HUES64 (cell line): ENCODE measurements around the gene RHOJ.

Experiments used
- H3K27ac ChIP-seq: 2 replicates; pipeline ENCODE4 v1.7.0; 2013; ENCODE audit warnings: low read depth, low read length, inconsistent platforms
- H3K27me3 ChIP-seq: 2 replicates; pipeline ENCODE4 v1.6.1; 2013; ENCODE audit warnings: mild to moderate bottlenecking, low read length; ENCODE audit not compliant: insufficient read depth
- H3K36me3 ChIP-seq: 2 replicates; pipeline ENCODE4 v1.6.1; 2013; ENCODE audit warnings: mild to moderate bottlenecking, low read length; ENCODE audit not compliant: insufficient read depth
- H3K4me1 ChIP-seq: 2 replicates; pipeline ENCODE4 v1.6.1; 2013; ENCODE audit warnings: mild to moderate bottlenecking, low read length, moderate library complexity; ENCODE audit not compliant: insufficient read depth
- H3K4me3 ChIP-seq: 2 replicates; pipeline ENCODE4 v1.5.1; 2013; ENCODE audit warnings: mild to moderate bottlenecking, low read length, moderate library complexity
- H3K9ac ChIP-seq: 2 replicates; pipeline ENCODE4 v1.6.1; 2013; ENCODE audit warnings: mild to moderate bottlenecking, low read depth, low read length
- H3K9me3 ChIP-seq: 2 replicates; pipeline ENCODE4 v1.6.1; 2013; ENCODE audit warnings: low read depth, low read length; ENCODE audit not compliant: insufficient read depth
- WGBS: fragments of 150-250, 120-280 bp; methylation state at CpG from one replicate; pipeline ENCODE4 v1.1.7; 2013; ENCODE audit warnings: missing lambda C conversion rate; 5-methylcytosine and 5-hydroxymethylcytosine counted together

RHOJ gene

DNA sequence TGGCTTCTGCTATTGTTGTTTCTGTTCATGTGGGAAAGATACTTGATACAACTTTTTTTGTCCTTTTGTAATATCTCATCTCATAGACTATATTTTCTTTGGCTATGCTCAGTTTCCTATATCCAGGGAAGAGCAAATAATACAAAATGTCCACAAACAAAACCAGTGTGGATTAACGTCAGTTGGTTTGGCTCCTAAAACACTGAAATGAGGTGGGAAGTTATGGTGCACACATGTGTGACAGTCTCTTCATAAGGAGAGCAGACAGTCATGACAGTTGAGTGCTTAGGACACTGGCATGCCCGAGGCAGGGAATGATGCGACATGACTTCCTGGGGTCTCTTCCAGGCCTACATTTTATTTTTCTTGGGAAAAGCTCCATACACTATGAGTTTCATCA, 27.5 kb downstream of the RHOJ start:
- H3K9ac ChIP-seq: no peak overlapping the region
- no peak overlapping the region for H3K27ac ChIP-seq
- H3K36me3 ChIP-seq: no peaks in the 10 kb centered on the region
- H3K4me3 ChIP-seq: no peak overlapping the region
- H3K27me3 ChIP-seq: no peaks in the 10 kb centered on the region
- 91% methylated on average over 3 of the region's 3 CpGs for WGBS
- no peaks in the 10 kb centered on the region for H3K4me1 ChIP-seq
- no peaks in the 10 kb centered on the region for H3K9me3 ChIP-seq

- H3K4me3 ChIP-seq: no peak overlapping the region
- no peaks in the 10 kb centered on the region for H3K4me1 ChIP-seq
- no peaks in the 10 kb centered on the region for H3K36me3 ChIP-seq
- no peaks in the 10 kb centered on the region for H3K27me3 ChIP-seq
- H3K9me3 ChIP-seq: no peaks in the 10 kb centered on the region
- H3K27ac ChIP-seq: no peak overlapping the region
- 91% methylated on average over 7 of the region's 7 CpGs for WGBS
- H3K9ac ChIP-seq: no peak overlapping the region
Measured at GRCh38 chr14:63237791-63238190, 33.5 kb downstream of the RHOJ start.

- H3K36me3 ChIP-seq: no peaks in the 10 kb centered on the region
- H3K4me1 ChIP-seq: no peaks in the 10 kb centered on the region
- H3K9ac ChIP-seq: no peak overlapping the region
- WGBS: 97% methylated on average over 2 of the region's 2 CpGs
- no peak overlapping the region for H3K27ac ChIP-seq
- no peaks in the 10 kb centered on the region for H3K27me3 ChIP-seq
- H3K9me3 ChIP-seq: no peaks in the 10 kb centered on the region
- H3K4me3 ChIP-seq: no peak overlapping the region
Measured at GRCh38 chr14:63240221-63240620, 36.0 kb downstream of the RHOJ start.

- Histone ChIP-seq H3K36me3 (no peaks in the 10 kb centered on the region), H3K9me3 (no peaks in the 10 kb centered on the region), H3K4me1 (no peaks in the 10 kb centered on the region), H3K4me3 (no peak overlapping the region), H3K27ac (no peak overlapping the region), H3K9ac (no peak overlapping the region), H3K27me3 (no peaks in the 10 kb centered on the region)
- WGBS: 95% methylated on average over 4 of the region's 4 CpGs
Measured at GRCh38 chr14:63241096-63241495, 36.9 kb downstream of the RHOJ start.

DNA sequence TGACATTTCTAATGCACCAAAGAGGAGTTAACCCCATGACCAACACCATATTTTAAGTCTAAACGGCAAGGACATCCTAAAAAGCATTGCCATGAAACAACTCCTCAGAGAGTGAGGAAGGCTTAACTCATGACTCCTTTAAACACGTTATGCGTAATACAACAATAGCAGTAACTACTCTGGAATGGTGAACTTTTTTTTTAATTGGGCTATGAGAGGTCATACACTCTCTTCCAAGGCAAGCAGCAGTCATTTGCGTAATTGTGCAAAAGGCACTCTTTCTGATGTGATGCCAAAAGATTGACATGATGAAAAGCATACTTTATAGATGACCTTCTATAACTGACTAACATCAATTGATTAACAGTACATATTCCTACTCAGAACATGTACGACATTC, 39.4 kb downstream of the RHOJ start:
- Histone ChIP-seq H3K9me3 (no peaks in the 10 kb centered on the region), H3K4me1 (no peaks in the 10 kb centered on the region), H3K4me3 (no peak overlapping the region), H3K27me3 (no peaks in the 10 kb centered on the region), H3K27ac (no peak overlapping the region), H3K9ac (no peak overlapping the region), H3K36me3 (no peaks in the 10 kb centered on the region)
- WGBS: 84% methylated on average over 5 of the region's 5 CpGs

- H3K27ac ChIP-seq: no peak overlapping the region
- WGBS: 90% methylated on average over 1 of the region's 1 CpG
- no peak overlapping the region for H3K9ac ChIP-seq
- no peak overlapping the region for H3K4me3 ChIP-seq
- no peaks in the 10 kb centered on the region for H3K36me3 ChIP-seq
- H3K4me1 ChIP-seq: no peaks in the 10 kb centered on the region
- no peaks in the 10 kb centered on the region for H3K27me3 ChIP-seq
- no peaks in the 10 kb centered on the region for H3K9me3 ChIP-seq
Measured at GRCh38 chr14:63245893-63246292, 41.6 kb downstream of the RHOJ start.

GRCh38 chr14:63248211-63248610, 44.0 kb downstream of the RHOJ start:
- no CpG with 5 or more reads among the region's 1 CpG for WGBS
- Histone ChIP-seq H3K9ac (no peak overlapping the region), H3K27me3 (no peaks in the 10 kb centered on the region), H3K27ac (no peak overlapping the region), H3K4me3 (no peak overlapping the region), H3K9me3 (no peaks in the 10 kb centered on the region), H3K36me3 (no peaks in the 10 kb centered on the region), H3K4me1 (no peaks in the 10 kb centered on the region)

GRCh38 chr14:63249092-63249491, 44.8 kb downstream of the RHOJ start:
- H3K36me3 ChIP-seq: no peaks in the 10 kb centered on the region
- H3K4me3 ChIP-seq: no peak overlapping the region
- H3K9ac ChIP-seq: no peak overlapping the region
- H3K27me3 ChIP-seq: no peaks in the 10 kb centered on the region
- H3K4me1 ChIP-seq: no peaks in the 10 kb centered on the region
- no peak overlapping the region for H3K27ac ChIP-seq
- H3K9me3 ChIP-seq: no peaks in the 10 kb centered on the region
- WGBS: 97% methylated on average over 2 of the region's 2 CpGs

- whole genome bisulfite sequencing: 86% methylated on average over 4 of the region's 4 CpGs
- Histone ChIP-seq H3K27ac (no peak overlapping the region), H3K4me3 (no peak overlapping the region), H3K9ac (no peak overlapping the region), H3K27me3 (no peaks in the 10 kb centered on the region), H3K4me1 (no peaks in the 10 kb centered on the region), H3K9me3 (no peaks in the 10 kb centered on the region), H3K36me3 (no peaks in the 10 kb centered on the region)
Measured at GRCh38 chr14:63257299-63257698, 53.1 kb downstream of the RHOJ start.

DNA sequence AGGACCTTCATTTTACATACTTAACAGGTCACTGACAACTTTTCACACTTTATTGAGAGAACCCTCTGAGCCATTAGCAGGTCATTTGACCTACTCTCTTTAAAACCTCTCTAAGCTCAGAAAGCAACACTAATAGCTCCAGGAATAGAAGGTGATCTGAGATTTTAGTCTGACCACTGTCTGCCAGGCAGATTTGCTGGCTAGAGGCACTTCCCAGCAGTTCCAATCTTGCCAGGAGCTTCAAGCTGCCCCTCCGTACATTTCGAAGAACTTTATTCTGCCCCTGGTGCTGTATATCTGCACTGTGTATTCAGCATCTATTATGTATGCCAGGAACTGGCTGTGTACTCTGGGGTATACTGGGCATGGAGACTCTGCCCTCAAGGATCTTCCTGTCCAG, 58.2 kb downstream of the RHOJ start:
- peaks cover 15% of the 10 kb centered on the region for H3K9me3 ChIP-seq
- H3K4me3 ChIP-seq: no peak overlapping the region
- WGBS: 89% methylated on average over 2 of the region's 2 CpGs

DNA sequence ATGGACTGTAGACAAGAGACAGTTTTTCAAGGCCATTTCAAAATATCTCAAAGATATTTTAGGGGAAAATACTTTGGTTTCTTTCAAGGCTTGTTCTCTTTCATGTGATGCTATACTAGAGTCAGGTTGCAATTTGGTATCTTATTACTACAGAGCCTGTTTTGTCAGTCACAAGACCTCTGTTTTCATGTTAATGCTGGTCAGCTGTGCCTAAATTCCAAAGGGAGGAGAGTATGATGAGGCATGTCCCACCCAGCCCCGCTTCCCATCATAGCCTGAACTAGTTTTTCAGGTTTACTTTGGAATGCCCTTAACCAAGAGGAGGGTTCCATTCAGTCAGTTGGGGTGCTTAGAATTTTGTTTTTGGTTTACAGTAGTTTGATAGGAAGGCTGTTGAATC, 61.9 kb downstream of the RHOJ start:
- Histone ChIP-seq H3K27ac (peak overlapping the region; percentile 59; the same call in 1 of the 2 replicates), H3K36me3 (no peaks in the 10 kb centered on the region), H3K9ac (no peak overlapping the region), H3K9me3 (peaks cover 15% of the 10 kb centered on the region), H3K27me3 (no peaks in the 10 kb centered on the region), H3K4me1 (peaks cover 3% of the 10 kb centered on the region; the same call in 1 of the 2 replicates), H3K4me3 (no peak overlapping the region)
- WGBS: 100% methylated on average over 1 of the region's 1 CpG

More for the DNA sequence above, 58.2 kb downstream of the RHOJ start:
- no peak overlapping the region for H3K27ac ChIP-seq
- no peaks in the 10 kb centered on the region for H3K36me3 ChIP-seq
- no peak overlapping the region for H3K9ac ChIP-seq
- no peaks in the 10 kb centered on the region for H3K27me3 ChIP-seq
- H3K4me1 ChIP-seq: peaks cover 3% of the 10 kb centered on the region; the same call in 1 of the 2 replicates

DNA sequence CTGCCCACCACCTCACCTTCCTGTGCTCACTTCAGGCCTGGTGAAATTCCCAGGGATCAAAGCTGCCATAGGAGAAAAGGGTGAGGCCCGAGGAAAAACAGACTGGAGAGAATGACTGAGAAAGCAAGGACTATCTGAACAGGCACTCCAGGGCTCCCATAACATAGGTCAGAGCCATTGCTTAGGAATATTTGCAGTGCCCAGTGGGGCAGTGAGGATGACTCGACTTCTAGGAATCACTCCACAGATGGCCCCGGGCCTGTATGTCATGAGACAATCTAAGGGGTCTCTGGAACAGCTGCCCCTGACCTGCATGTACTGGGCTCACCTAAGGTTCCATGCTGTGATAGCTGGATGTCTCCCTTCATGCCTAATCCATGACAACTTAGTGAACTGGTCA, 62.9 kb downstream of the RHOJ start:
- no peak overlapping the region for H3K9ac ChIP-seq
- peaks cover 3% of the 10 kb centered on the region; the same call in 1 of the 2 replicates for H3K4me1 ChIP-seq
- 92% methylated on average over 3 of the region's 3 CpGs for WGBS

More for the DNA sequence above, 62.9 kb downstream of the RHOJ start:
- H3K9me3 ChIP-seq: peaks cover 15% of the 10 kb centered on the region
- H3K27me3 ChIP-seq: no peaks in the 10 kb centered on the region
- H3K36me3 ChIP-seq: no peaks in the 10 kb centered on the region
- no peak overlapping the region for H3K4me3 ChIP-seq
- no peak overlapping the region for H3K27ac ChIP-seq
